Stimulated activated CD4-positive, alpha-beta T cell treated with anti-CD3 and anti-CD28 coated beads, Interleukin-2, amount 100 ng/mL, for 24 hours (primary cell): Measurements from ENCODE around the gene BMAL1.
"Not testable (repeated sequence)": the region's sequence is repeated elsewhere in the genome, so short reads cannot be mapped to it uniquely, and the experiment has no call there.

Experiments used
- DNase-seq, 2 donors: peaks; one replicate each; pipeline ENCODE4 v3.0.0-alpha.2; 2020

Gene BMAL1

GRCh38 chr11:13386567-13386966 lies 109.0 kb downstream of the BMAL1 start:
- no peak for DNase-seq

- DNase-seq, result no peak
Measured at GRCh38 chr11:13388741-13389140, 111.2 kb downstream of the BMAL1 start.

- DNase-seq, result no peak
Measured at GRCh38 chr11:13391217-13391616, 113.6 kb downstream of the BMAL1 start.

GRCh38 chr11:13398335-13398734 lies 120.7 kb downstream of the BMAL1 start:
- not testable (repeated sequence) for DNase-seq

DNA sequence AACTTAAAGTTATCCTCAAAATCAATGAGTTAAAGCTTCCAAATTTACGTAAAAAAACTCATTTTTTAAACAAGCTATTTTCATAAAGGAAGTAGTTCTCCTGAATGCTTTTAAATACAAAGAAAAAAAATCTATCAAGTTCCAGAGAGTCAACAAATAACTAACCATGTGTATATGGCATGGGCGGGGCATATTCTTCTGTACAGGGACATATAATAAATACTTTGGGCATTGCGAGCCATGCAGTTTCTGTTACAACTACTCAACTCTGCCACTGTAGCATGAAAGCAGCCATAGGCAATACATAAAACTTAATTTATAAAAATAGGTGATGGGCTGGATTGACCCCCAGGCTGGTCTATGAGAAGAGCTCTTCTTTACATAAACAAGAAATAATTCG lies 127.6 kb downstream of the BMAL1 start:
- DNase-seq, result no peak

DNA sequence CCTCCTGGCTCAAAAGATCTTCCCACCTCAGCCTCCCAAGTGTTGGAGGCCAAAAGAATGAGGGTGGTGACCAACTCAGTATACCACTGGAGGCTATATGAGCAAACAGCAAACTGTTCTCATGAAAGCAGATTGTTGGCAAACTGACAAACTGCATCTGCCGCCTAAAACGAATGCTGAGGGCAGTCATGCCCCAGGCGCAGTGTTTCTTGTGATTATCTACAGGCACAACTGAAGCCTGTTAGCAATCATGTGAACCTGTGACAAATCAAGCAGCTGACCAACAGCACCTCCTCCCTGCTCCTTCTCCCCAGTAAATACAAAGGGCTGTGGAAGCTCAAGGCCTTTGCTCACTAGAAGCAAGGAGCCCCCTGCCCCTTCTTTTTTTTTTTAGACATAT lies 137.6 kb downstream of the BMAL1 start:
- no peak for DNase-seq

- DNase-seq, result no peak
Measured at GRCh38 chr11:13421561-13421960, 144.0 kb downstream of the BMAL1 start.

- DNase-seq, result no peak
Measured at GRCh38 chr11:13423372-13423771, 145.8 kb downstream of the BMAL1 start.

- DNase-seq, result no peak
Measured at GRCh38 chr11:13427440-13427839, 149.8 kb downstream of the BMAL1 start.

DNA sequence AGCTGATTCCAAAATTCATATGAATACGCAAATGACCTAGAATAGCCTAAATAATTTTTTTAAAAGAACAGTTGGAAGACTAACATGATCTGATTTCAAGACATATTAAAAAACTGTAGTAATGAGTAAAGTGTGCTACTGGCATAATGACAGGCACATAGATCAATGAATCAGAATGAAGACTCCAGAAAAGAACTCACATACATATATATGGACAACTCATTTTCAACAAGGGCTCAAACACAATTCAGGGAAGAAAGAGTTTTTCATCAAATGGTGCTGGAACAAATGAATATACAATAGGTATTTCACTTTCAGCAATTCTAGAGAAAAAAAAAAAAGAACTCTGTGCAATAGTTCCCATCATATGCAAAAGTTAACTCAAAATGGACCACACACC lies 151.7 kb downstream of the BMAL1 start:
- DNase-seq, result no peak

- no peak for DNase-seq
Measured at GRCh38 chr11:13429836-13430235, 152.2 kb downstream of the BMAL1 start.

DNA sequence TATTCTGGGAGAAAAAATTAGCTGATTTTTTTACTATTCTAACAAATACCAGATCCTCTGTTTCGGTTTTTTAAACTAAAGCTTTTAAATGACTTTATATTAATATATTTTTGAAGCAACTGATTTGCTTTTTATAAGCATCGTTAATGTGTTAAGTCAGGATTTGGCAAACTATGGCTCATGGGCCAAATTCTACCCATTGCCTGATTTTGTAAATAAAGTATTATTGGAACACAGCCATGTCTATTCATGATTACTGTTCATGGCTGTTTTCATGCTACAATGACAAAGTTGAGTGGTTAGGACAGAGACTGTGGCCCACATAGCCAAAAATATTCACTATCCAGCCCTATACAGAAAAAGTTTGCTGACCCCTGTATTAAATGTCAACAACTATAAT lies 155.8 kb downstream of the BMAL1 start:
- no peak for DNase-seq

GRCh38 chr11:13434247-13435205 lies 156.9 kb downstream of the BMAL1 start:
- no peak for DNase-seq

GRCh38 chr11:13436836-13437235 lies 159.2 kb downstream of the BMAL1 start:
- DNase-seq, result not testable (repeated sequence)
